ENCODE results near the gene TMEM11. TPM values are rescaled to one million over a fixed set of nuclear protein-coding genes. Genes with fewer than 3 reads are reported as not detected.

The TMEM11 gene
- total and polyA plus RNA-seq, 10 donors = 14.2 to 25.0 (median 20.3) TPM

DNA sequence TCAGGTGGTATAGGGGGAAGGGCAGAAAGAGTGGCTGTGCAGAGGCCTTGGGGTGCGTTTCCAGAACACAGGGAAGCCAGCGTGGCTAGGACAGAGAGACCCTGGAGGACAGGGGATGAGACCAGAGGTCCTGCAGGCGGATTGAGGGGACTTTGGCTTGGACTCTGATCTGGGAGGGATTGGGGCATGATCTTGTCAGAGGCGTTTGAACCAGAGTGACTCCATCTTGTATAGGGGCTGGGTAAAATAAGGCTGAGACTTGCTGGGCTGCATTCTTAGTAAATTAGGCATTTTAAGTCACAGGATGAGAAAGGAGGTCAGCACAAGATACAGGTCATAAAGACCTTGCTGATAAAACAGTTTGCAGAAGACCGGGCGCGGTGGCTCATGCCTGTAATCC is 44.6 kb upstream of the TMEM11 start:
- H3K27ac ChIP-seq = no peak overlapping the region
- WGBS, 5 donors = 85 to 88% (median 85%) methylated on average over 7 of the region's 7 CpGs
- intact Hi-C loops (cut with DNase I; ENCODE audit: low total_unique reads) = no loop called here

DNA sequence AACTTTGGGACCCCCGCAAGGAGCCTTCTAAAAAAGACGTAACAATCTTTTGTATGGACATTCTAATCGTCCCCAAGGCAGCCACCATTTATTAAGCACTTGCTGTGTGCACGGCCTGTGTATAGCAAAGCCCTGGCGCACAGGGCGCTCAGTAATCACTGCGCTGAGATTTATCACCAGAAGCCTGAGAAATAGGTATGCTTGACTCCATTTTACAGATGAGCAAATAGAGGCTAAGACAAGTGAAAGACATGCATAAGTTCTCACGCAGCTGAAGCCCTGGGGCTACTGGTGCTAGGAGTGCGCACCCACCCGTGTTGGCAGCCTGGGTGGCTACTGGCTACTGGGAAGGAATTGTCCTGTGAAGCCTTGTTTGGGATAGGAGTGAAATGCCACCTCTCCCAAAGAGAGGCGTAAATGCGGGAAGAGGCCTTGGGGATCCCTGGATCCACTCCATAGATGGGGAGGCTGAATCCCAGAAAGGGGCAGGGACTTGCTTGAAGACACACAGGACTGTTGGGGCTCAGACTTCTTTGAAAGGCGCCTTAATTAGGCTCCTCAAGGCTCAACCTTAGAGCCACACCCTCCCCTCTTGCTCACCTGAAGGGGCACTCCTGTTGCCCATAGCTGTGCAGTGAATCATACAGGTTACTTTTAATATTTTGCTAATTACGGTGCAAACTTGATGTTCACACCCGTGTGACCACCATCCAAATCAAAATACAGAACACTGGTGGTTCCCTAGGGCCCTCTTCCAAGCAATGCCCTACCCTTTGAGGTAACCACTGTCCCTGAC is 39.9 kb upstream of the TMEM11 start:
- 45 to 54% (median 48%) methylated on average over 15 of the region's 15 CpGs for WGBS, 5 donors

More for the DNA sequence above, 44.6 kb upstream of the TMEM11 start:
- no peak for DNase-seq
- H3K27me3 ChIP-seq (replicated peaks in 1 of 7) = no peaks in the 10 kb centered on the region
- no peak for TF ChIP-seq POLR2A (IDR thresholded peaks at IDR 0.05)
- no peak for TF ChIP-seq CTCF (IDR thresholded peaks at IDR 0.05 in 8 of 11, conservative IDR thresholded peaks at IDR 0.05 in 3 of 11)
- TF ChIP-seq POLR2AphosphoS5 (IDR thresholded peaks at IDR 0.05) = no peak
- H3K4me3 ChIP-seq = no peak overlapping the region
- no peaks in the 10 kb centered on the region for H3K36me3 ChIP-seq
- peaks cover 2 to 10% (median 7%) of the 10 kb centered on the region in 6 donors for H3K4me1 ChIP-seq
- no peaks in the 10 kb centered on the region for H3K9me3 ChIP-seq

GRCh38 chr17:21252796-21253645 is 39.1 kb upstream of the TMEM11 start, which contains the start of gene NATD1:
NATD1 (minus strand) TSS chr17:21253410; CDS start chr17:21253264, 146 bp downstream.
- no peak for TF ChIP-seq POLR2A (IDR thresholded peaks at IDR 0.05)
- TF ChIP-seq POLR2AphosphoS5 (IDR thresholded peaks at IDR 0.05) = peak; percentile 60 to 82 (median 78)
- TF ChIP-seq CTCF (IDR thresholded peaks at IDR 0.05 in 8 of 11, conservative IDR thresholded peaks at IDR 0.05 in 3 of 11) = peak in 2 of 11 experiments; percentile 17 to 27
- peaks cover 3 to 53% (median 31%) of the 10 kb centered on the region in 6 donors for H3K4me1 ChIP-seq

More for the DNA sequence above, 39.9 kb upstream of the TMEM11 start:
- Histone ChIP-seq H3K27me3 (replicated peaks in 1 of 7) (no peaks in the 10 kb centered on the region), H3K4me1 (peaks cover 3 to 51% (median 31%) of the 10 kb centered on the region in 6 donors), H3K27ac (peak overlapping the region in 7 of 8 donors; percentile 66 to 87 (median 83)), H3K4me3 (peak overlapping the region; percentile 25 to 83 (median 60)), H3K9me3 (no peaks in the 10 kb centered on the region), H3K36me3 (no peaks in the 10 kb centered on the region)
- intact Hi-C loops (cut with DNase I; ENCODE audit: low total_unique reads) = no loop called here
- TF ChIP-seq POLR2AphosphoS5 (IDR thresholded peaks at IDR 0.05) = no peak
- no peak for TF ChIP-seq POLR2A (IDR thresholded peaks at IDR 0.05)
- no peak for TF ChIP-seq CTCF (IDR thresholded peaks at IDR 0.05 in 8 of 11, conservative IDR thresholded peaks at IDR 0.05 in 3 of 11)
- peak; percentile 79 for DNase-seq

More at GRCh38 chr17:21252796-21253645, 39.1 kb upstream of the TMEM11 start, which contains the start of gene NATD1:
- intact Hi-C loops (cut with DNase I; ENCODE audit: low total_unique reads) = no loop called here
- Histone ChIP-seq H3K4me3 (peak within 1 kb of the TSS; percentile 25 to 83 (median 60)), H3K36me3 (no peaks in the 10 kb centered on the region), H3K27ac (peak within 1 kb of the TSS in 7 of 8 donors; percentile 66 to 87 (median 83)), H3K9me3 (no peaks in the 10 kb centered on the region), H3K27me3 (replicated peaks in 1 of 7) (no peaks in the 10 kb centered on the region)
- 0 to 2% (median 1%) methylated on average over 39 to 117 of the region's 117 CpGs for WGBS, 5 donors
- DNase-seq = peak; percentile 96
